H1 (cell line): ENCODE measurements around the gene KLK6. TPM values are rescaled to one million over a fixed set of nuclear protein-coding genes. Genes with fewer than 3 reads are reported as not detected.
A peak's percentile ranks its signal among the peaks of the same experiment; 100 is the strongest.

Experiments used
- CTCF ChIA-PET: fragments of 300-600 bp; sonication (Branson Sonifier 250); formaldehyde crosslinking; loops from one replicate; lab custom pipeline; 2021; ENCODE audit not compliant: partially characterized antibody; lab: Charles Lee
- POLR2A ChIA-PET: fragments of 300-600 bp; sonication (Branson Sonifier 250); formaldehyde crosslinking; loops from one replicate; lab custom pipeline; 2021; ENCODE audit warnings: inconsistent platforms; ENCODE audit not compliant: partially characterized antibody; lab: Charles Lee
- DNase-seq, 2 experiments: peaks; one replicate each; pipeline versions ENCODE4 v3.0.0 to v3.0.0-alpha.2; 2010 to 2022; ENCODE audit warnings: low spot score in 2 of 2, low read depth in 1 of 2, mixed read lengths in 1 of 2
- FAIRE-seq: peaks from 2 replicates; lab custom pipeline; 2011; peaks lifted over from hg19 to GRCh38; lab: Jason Lieb, UNC
- H2AFZ ChIP-seq: 2 replicates; pipeline ENCODE4 v1.8.1; 2012; ENCODE audit warnings: low read length, inconsistent platforms
- H2AK5ac ChIP-seq: 2 replicates; pipeline ENCODE4 v1.6.1; 2013; ENCODE audit warnings: low read depth, low read length
- H2BK120ac ChIP-seq: replicated peaks from 2 replicates; pipeline ENCODE3; 2013; ENCODE audit warnings: low read depth, low read length, inconsistent platforms
- H2BK12ac ChIP-seq: 2 replicates; pipeline ENCODE4 v1.6.1; 2013; ENCODE audit warnings: low read depth, low read length
- H2BK15ac ChIP-seq: 2 replicates; pipeline ENCODE4 v1.6.1; 2013; ENCODE audit warnings: low read length
- H2BK20ac ChIP-seq: 2 replicates; pipeline ENCODE4 v1.6.1; 2013; ENCODE audit warnings: low read length
- H2BK5ac ChIP-seq: 2 replicates; pipeline ENCODE4 v1.6.1; 2013; ENCODE audit warnings: low read depth, low read length
- H3K14ac ChIP-seq: 2 replicates; pipeline ENCODE4 v1.6.1; 2013; ENCODE audit warnings: inconsistent platforms; ENCODE audit not compliant: insufficient read length
- H3K18ac ChIP-seq: 2 replicates; pipeline ENCODE4 v1.6.1; 2013; ENCODE audit warnings: low read length; ENCODE audit errors: extremely low read depth
- H3K23ac ChIP-seq: 2 replicates; pipeline ENCODE4 v1.6.1; 2013; ENCODE audit warnings: inconsistent platforms; ENCODE audit not compliant: insufficient read length
- H3K23me2 ChIP-seq: 2 replicates; pipeline ENCODE4 v1.6.1; 2013; ENCODE audit warnings: low read depth, low read length
- H3K27ac ChIP-seq: 2 replicates; pipeline ENCODE4 v1.6.1; 2011; ENCODE audit warnings: low read depth, low read length, inconsistent platforms
- H3K27me3 ChIP-seq, 4 experiments: replicated peaks in 1 of 4; 1 replicate in 1 of 4; 2 replicates in 3 of 4; pipeline versions ENCODE4 v1.6.1 to v1.8.1; 2011 to 2013; ENCODE audit warnings: low read length in 3 of 4, mild to moderate bottlenecking in 3 of 4, inconsistent platforms in 2 of 4, mixed read lengths in 2 of 4, moderate library complexity in 1 of 4; ENCODE audit not compliant: control insufficient read depth in 3 of 4, insufficient read depth in 3 of 4; ENCODE audit errors: extremely low read depth in 1 of 4
- H3K36me3 ChIP-seq, 4 experiments: 2 replicates each; pipeline versions ENCODE4 v1.6.1 to v1.8.1; 2011 to 2013; ENCODE audit warnings: mild to moderate bottlenecking in 4 of 4, low read length in 3 of 4, moderate library complexity in 2 of 4, control low read depth in 1 of 4, inconsistent platforms in 1 of 4; ENCODE audit not compliant: insufficient read depth in 4 of 4, control insufficient read depth in 2 of 4
- H3K4ac ChIP-seq: replicated peaks from 2 replicates; pipeline ENCODE3; 2013; ENCODE audit warnings: low read length, low read depth, mixed read lengths, inconsistent platforms; ENCODE audit not compliant: insufficient read length
- H3K4me1 ChIP-seq, 4 experiments: replicated peaks in 1 of 4; 1 replicate in 1 of 4; 2 replicates in 3 of 4; pipeline versions ENCODE4 v1.6.1 to v1.8.1; 2011 to 2013; ENCODE audit warnings: low read length in 3 of 4, inconsistent platforms in 2 of 4, mixed read lengths in 1 of 4; ENCODE audit not compliant: insufficient read depth in 4 of 4, control insufficient read depth in 3 of 4
- H3K4me2 ChIP-seq, 2 experiments: 2 replicates each; pipeline versions ENCODE4 v1.6.1 to v1.8.1; 2011 to 2013; ENCODE audit warnings: low read depth in 2 of 2, low read length in 2 of 2, control low read depth in 1 of 2, inconsistent platforms in 1 of 2, mild to moderate bottlenecking in 1 of 2; ENCODE audit not compliant: insufficient read depth in 1 of 2
- H3K4me3 ChIP-seq, 4 experiments: fragments of 200-600, 300-600 bp in 1 of 4; sonication (generic), shearing (Covaris generic), sonication (Bioruptor Twin) in 1 of 4; 2 replicates each; pipeline versions ENCODE4 v1.5.1 to v1.8.1; 2011 to 2016; ENCODE audit warnings: low read length in 4 of 4, low read depth in 3 of 4, control low read depth in 2 of 4, inconsistent platforms in 2 of 4, mild to moderate bottlenecking in 2 of 4, mixed read lengths in 1 of 4, moderate library complexity in 1 of 4; ENCODE audit not compliant: insufficient read depth in 2 of 4; ENCODE audit errors: extremely low read depth in 1 of 4
- H3K56ac ChIP-seq: replicated peaks from 2 replicates; pipeline ENCODE3; 2013; ENCODE audit warnings: low read depth, mild to moderate bottlenecking, mixed read lengths, low read length, inconsistent platforms; ENCODE audit not compliant: insufficient read length
- H3K79me1 ChIP-seq: 2 replicates; pipeline ENCODE4 v1.6.1; 2013; ENCODE audit warnings: low read depth, low read length, control low read depth
- H3K79me2 ChIP-seq, 2 experiments: 2 replicates each; pipeline versions ENCODE4 v1.6.1 to v1.8.1; 2012 to 2013; ENCODE audit warnings: low read length in 2 of 2, mild to moderate bottlenecking in 2 of 2, inconsistent platforms in 1 of 2; ENCODE audit not compliant: insufficient read depth in 2 of 2, control insufficient read depth in 1 of 2
- H3K9ac ChIP-seq, 4 experiments: replicated peaks in 1 of 4; 1 replicate in 1 of 4; 2 replicates in 3 of 4; pipeline versions ENCODE4 v1.6.1 to v1.8.1; 2011 to 2013; ENCODE audit warnings: low read depth in 3 of 4, low read length in 3 of 4, control low read depth in 2 of 4, mild to moderate bottlenecking in 2 of 4, moderate library complexity in 2 of 4, inconsistent platforms in 1 of 4; ENCODE audit errors: extremely low read depth in 1 of 4
- H3K9me3 ChIP-seq, 2 experiments: 2 replicates each; pipeline versions ENCODE4 v1.6.1 to v1.8.1; 2012 to 2013; ENCODE audit warnings: mild to moderate bottlenecking in 2 of 2, moderate library complexity in 2 of 2, control low read depth in 1 of 2, inconsistent platforms in 1 of 2, low read depth in 1 of 2, low read length in 1 of 2, mixed read lengths in 1 of 2; ENCODE audit not compliant: insufficient read depth in 2 of 2
- H4K20me1 ChIP-seq, 2 experiments: replicated peaks in 1 of 2; 2 replicates each; pipeline versions ENCODE3 to v1.8.1; 2011 to 2013; ENCODE audit warnings: inconsistent platforms in 2 of 2, low read length in 2 of 2, mild to moderate bottlenecking in 1 of 2; ENCODE audit not compliant: insufficient read depth in 2 of 2, control insufficient read depth in 1 of 2
- H4K5ac ChIP-seq: 2 replicates; pipeline ENCODE4 v1.6.1; 2013; ENCODE audit warnings: low read length, low read depth, mixed read lengths, inconsistent platforms; ENCODE audit not compliant: insufficient read length
- H4K8ac ChIP-seq: 2 replicates; pipeline ENCODE4 v1.8.0; 2013; ENCODE audit warnings: mild to moderate bottlenecking, moderate library complexity, low read length, inconsistent platforms; ENCODE audit not compliant: insufficient read depth; ENCODE audit errors: extremely low read depth
- H4K91ac ChIP-seq: replicated peaks from 2 replicates; pipeline ENCODE3; 2013; ENCODE audit warnings: low read length, mixed read lengths, inconsistent platforms; ENCODE audit not compliant: insufficient read length
- ATF2 ChIP-seq: IDR thresholded peaks from 2 replicates; pipeline ENCODE4 v1.6.1; 2012; ENCODE audit warnings: low read length, inconsistent platforms
- EZH2 ChIP-seq: fragments of 200-600 bp; sonication (generic); IDR thresholded peaks from 2 replicates; pipeline ENCODE4 v1.7.1; 2012; ENCODE audit warnings: low read depth, mild to moderate bottlenecking, moderate library complexity, low read length, inconsistent platforms; ENCODE audit not compliant: severe bottlenecking
- KDM5A ChIP-seq: fragments of 200-600 bp; IDR thresholded peaks from 2 replicates; pipeline ENCODE4 v1.7.1; 2012; ENCODE audit warnings: mild to moderate bottlenecking, low read length, inconsistent platforms, mixed read lengths
- PHF8 ChIP-seq: fragments of 200-600 bp; sonication (generic); conservative IDR thresholded peaks from 2 replicates; pipeline ENCODE4 v1.7.1; 2012; ENCODE audit warnings: low read depth, mild to moderate bottlenecking, inconsistent platforms, low read length, moderate library complexity
- WGBS, 2 experiments: shearing (Covaris generic) in 1 of 2; methylation state at CpG; one replicate each; pipeline versions ENCODE4 v1.1.6 to v1.1.7; 2013 to 2015; ENCODE audit warnings: low lambda C conversion rate in 2 of 2, mixed read lengths in 2 of 2, inconsistent platforms in 1 of 2, low coverage in 1 of 2, missing lambda C conversion rate in 1 of 2; ENCODE audit not compliant: insufficient replicate concordance in 2 of 2, insufficient coverage in 1 of 2, insufficient read length in 1 of 2; ENCODE audit errors: extremely low coverage in 1 of 2, missing lambda C conversion rate in 1 of 2; 5-methylcytosine and 5-hydroxymethylcytosine counted together
- polyA plus RNA-seq, 7 experiments: library from polyadenylated mRNA; depleted of rRNA in 3 of 7; stranded (reverse) in 5 of 7; unstranded in 2 of 7; fragments of >200 nt in 5 of 7; fragments of 200-250 nt in 2 of 7; gene quantifications; 1 replicate in 5 of 7; 2 replicates in 1 of 7; 4 replicates in 1 of 7; pipeline versions ENCODE4 v1.2.1 to v1.2.3, GENCODE V29; 2011 to 2013; ENCODE audit warnings: missing spikeins in 2 of 7, mixed read lengths in 2 of 7
- total RNA-seq: library from RNA; stranded (reverse); fragmentation: NEBNext Ultra II Directional; extraction: Animal tissue kit (Norgen Biotek cat#: 25700); gene quantifications from 2 replicates; pipeline ENCODE4 v1.2.1, GENCODE V29; 2021

Gene KLK6
- total and polyA plus RNA-seq, 2 of the 8 experiments (the other 6 are each of a cell fraction or from before 2014, with no cell fraction given): 0.69 to 3.2 TPM

GRCh38 chr19:51002089-51002532 is 32.7 kb upstream of the KLK6 start:
- H2BK15ac ChIP-seq: peak overlapping the region; percentile 61; the same call in 1 of the 2 replicates
- H3K4me1 ChIP-seq: peaks cover 0 to 20% (median 6%) of the 10 kb centered on the region in 4 experiments; a peak in 6 of 7 replicates
- no peaks in the 10 kb centered on the region for H3K23me2 ChIP-seq
- H4K20me1 ChIP-seq: no peaks in the 10 kb centered on the region
- DNase-seq (no peak), FAIRE-seq (no peak)
- H3K9me3 ChIP-seq: no peaks in the 10 kb centered on the region
- no peak overlapping the region for H2BK120ac ChIP-seq
- H2AFZ ChIP-seq: no peak overlapping the region
- ChIA-PET CTCF (interaction anchor here (0.6 to 3.7 kb wide), 11 partner anchors 10 to 96 kb away, joined by 3 to 18 read pairs (median 4); no protein-coding TSS in a partner anchor), POLR2A (interaction anchor here (0.8 to 1.8 kb wide), 3 partner anchors 15 to 28 kb away, joined by 3 to 7 read pairs (median 4); no protein-coding TSS in a partner anchor)
- no peak overlapping the region for H3K4ac ChIP-seq
- H3K9ac ChIP-seq: no peak overlapping the region
- no peaks in the 10 kb centered on the region for H3K79me2 ChIP-seq
- H4K8ac ChIP-seq: no peak overlapping the region
- peak overlapping the region in 1 of 2 experiments; percentile 71; a peak in 3 of 4 replicates for H3K4me2 ChIP-seq
- no peak overlapping the region for H3K14ac ChIP-seq
- no peak overlapping the region for H2AK5ac ChIP-seq
- H3K4me3 ChIP-seq: peak overlapping the region in 2 of 4 experiments; percentile 8 to 29; a peak in 3 of 8 replicates
- H3K23ac ChIP-seq: no peak overlapping the region
- H4K5ac ChIP-seq: no peak overlapping the region
- no peak for TF ChIP-seq PHF8
- TF ChIP-seq EZH2: no peak
- TF ChIP-seq ATF2: no peak
- no peak for TF ChIP-seq KDM5A
- H3K27ac ChIP-seq: 0 out of 2 replicates have a peak overlapping the region, but pooled peaks have one; percentile 6
- no peaks in the 10 kb centered on the region for H3K79me1 ChIP-seq
- peak overlapping the region; percentile 15; the same call in 1 of the 2 replicates for H2BK20ac ChIP-seq
- 0 out of 2 replicates have a peak overlapping the region, but pooled peaks have one; percentile 32 for H3K18ac ChIP-seq
- H3K36me3 ChIP-seq: no peaks in the 10 kb centered on the region
- H2BK12ac ChIP-seq: peak overlapping the region; percentile 92; the same call in 1 of the 2 replicates
- no peaks in the 10 kb centered on the region; a peak in 1 of 7 replicates for H3K27me3 ChIP-seq
- 68% methylated on average over 10 of the region's 12 CpGs; no CpG with 5 or more reads in 1 of the 2 experiments for WGBS, 2 experiments
- H4K91ac ChIP-seq: no peak overlapping the region
- no peak overlapping the region for H3K56ac ChIP-seq
- 0 out of 2 replicates have a peak overlapping the region, but pooled peaks have one; percentile 66 for H2BK5ac ChIP-seq
